Measurements from ENCODE around the gene GEMIN8.

DNA sequence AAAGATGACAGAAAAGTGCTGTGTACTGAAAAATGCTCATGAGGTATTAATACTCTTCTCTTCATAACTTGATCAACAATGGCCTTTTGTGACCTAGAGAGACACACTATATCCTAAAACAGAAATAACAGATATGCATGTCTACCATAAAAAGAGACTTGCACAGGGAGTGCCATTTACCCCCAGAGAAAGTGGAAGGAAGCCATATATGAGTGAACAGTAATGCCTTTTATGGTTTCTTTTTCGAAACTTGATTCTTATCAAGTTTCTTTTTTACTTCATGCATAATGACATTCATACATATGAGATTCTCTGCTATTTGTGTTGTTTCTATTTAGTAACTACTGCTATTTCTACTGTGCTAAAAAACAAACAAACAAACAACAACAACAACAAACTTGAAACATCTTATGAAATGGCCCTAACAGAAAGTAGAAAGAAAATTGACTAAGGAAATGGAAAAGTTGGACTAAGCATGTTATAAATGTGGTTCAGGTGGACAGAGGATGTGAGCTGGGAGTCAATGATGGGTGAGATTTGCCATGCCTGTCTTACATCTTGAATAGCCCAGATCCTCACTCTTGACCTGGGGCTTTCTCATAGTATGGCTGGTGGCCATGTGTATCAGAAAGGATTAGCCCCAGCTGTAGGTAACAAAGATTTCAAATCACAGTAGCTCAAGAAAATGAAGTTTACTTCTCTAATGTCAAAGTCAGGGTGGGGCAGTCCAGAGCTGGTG, 43.8 kb downstream of the GEMIN8 start:
- TF ChIP-seq, protein P1, sequence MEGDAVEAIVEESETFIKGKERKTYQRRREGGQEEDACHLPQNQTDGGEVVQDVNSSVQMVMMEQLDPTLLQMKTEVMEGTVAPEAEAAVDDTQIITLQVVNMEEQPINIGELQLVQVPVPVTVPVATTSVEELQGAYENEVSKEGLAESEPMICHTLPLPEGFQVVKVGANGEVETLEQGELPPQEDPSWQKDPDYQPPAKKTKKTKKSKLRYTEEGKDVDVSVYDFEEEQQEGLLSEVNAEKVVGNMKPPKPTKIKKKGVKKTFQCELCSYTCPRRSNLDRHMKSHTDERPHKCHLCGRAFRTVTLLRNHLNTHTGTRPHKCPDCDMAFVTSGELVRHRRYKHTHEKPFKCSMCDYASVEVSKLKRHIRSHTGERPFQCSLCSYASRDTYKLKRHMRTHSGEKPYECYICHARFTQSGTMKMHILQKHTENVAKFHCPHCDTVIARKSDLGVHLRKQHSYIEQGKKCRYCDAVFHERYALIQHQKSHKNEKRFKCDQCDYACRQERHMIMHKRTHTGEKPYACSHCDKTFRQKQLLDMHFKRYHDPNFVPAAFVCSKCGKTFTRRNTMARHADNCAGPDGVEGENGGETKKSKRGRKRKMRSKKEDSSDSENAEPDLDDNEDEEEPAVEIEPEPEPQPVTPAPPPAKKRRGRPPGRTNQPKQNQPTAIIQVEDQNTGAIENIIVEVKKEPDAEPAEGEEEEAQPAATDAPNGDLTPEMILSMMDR (IDR thresholded peaks at IDR 0.05; ENCODE audit: insufficient read depth, low read length) = no peak
- TF ChIP-seq GABPA (IDR thresholded peaks at IDR 0.05; ENCODE audit: low read depth) (no peak), POLR2AphosphoS5 (IDR thresholded peaks at IDR 0.05; ENCODE audit: low read depth) (no peak)
- TF ChIP-seq, protein P2, sequence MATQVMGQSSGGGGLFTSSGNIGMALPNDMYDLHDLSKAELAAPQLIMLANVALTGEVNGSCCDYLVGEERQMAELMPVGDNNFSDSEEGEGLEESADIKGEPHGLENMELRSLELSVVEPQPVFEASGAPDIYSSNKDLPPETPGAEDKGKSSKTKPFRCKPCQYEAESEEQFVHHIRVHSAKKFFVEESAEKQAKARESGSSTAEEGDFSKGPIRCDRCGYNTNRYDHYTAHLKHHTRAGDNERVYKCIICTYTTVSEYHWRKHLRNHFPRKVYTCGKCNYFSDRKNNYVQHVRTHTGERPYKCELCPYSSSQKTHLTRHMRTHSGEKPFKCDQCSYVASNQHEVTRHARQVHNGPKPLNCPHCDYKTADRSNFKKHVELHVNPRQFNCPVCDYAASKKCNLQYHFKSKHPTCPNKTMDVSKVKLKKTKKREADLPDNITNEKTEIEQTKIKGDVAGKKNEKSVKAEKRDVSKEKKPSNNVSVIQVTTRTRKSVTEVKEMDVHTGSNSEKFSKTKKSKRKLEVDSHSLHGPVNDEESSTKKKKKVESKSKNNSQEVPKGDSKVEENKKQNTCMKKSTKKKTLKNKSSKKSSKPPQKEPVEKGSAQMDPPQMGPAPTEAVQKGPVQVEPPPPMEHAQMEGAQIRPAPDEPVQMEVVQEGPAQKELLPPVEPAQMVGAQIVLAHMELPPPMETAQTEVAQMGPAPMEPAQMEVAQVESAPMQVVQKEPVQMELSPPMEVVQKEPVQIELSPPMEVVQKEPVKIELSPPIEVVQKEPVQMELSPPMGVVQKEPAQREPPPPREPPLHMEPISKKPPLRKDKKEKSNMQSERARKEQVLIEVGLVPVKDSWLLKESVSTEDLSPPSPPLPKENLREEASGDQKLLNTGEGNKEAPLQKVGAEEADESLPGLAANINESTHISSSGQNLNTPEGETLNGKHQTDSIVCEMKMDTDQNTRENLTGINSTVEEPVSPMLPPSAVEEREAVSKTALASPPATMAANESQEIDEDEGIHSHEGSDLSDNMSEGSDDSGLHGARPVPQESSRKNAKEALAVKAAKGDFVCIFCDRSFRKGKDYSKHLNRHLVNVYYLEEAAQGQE (IDR thresholded peaks at IDR 0.05; ENCODE audit: insufficient replicate concordance, low read depth) = no peak
